Mesenteric fat pad (tissue), 1 donor: ENCODE results near the gene MTMR2. TPM values are rescaled to one million over a fixed set of nuclear protein-coding genes. Genes with fewer than 3 reads are reported as not detected.

Source experiments
- total RNA-seq: library from RNA; stranded (reverse); fragmentation: NEBNext Ultra II Directional; extraction: Animal tissue kit (Norgen Biotek cat#: 25700); gene quantifications from one replicate; pipeline ENCODE4 v1.2.1, GENCODE V29; 2021
- donor health status: DM: yes; HTN: yes; CAD: no.

MTMR2 gene
- total RNA-seq, 1 donor from 2014 or later = 32.4 TPM

Other genes with a start within 250 kb of the MTMR2 start
- 14.6 TPM for gene FAM76B, start 134.3 kb downstream of the MTMR2 start, total RNA-seq
- 20.7 TPM for gene CEP57, start 133.6 kb downstream of the MTMR2 start, total RNA-seq